Choroid plexus epithelial cell (primary cell): ENCODE data around the gene SH3RF1.
"Not testable (repeated sequence)": the region's sequence is repeated elsewhere in the genome, so short reads cannot be mapped to it uniquely, and the experiment has no call there.

Experiments
- DNase-seq: peaks from one replicate; pipeline ENCODE4 v3.0.0-alpha.2; 2010; ENCODE audit warnings: low read depth
- H3K4me3 ChIP-seq: 2 replicates; pipeline ENCODE4 v1.5.1; 2011; ENCODE audit warnings: low read depth, mild to moderate bottlenecking, control low read depth, low read length, moderate library complexity
- CTCF ChIP-seq: conservative IDR thresholded peaks from 2 replicates; pipeline ENCODE4 v1.5.1; 2011; ENCODE audit warnings: low read depth, mild to moderate bottlenecking, control low read depth, inconsistent platforms, low read length, moderate library complexity

The SH3RF1 gene

GRCh38 chr4:169202145-169202699, 68.5 kb downstream of the SH3RF1 start:
- peak; percentile 40 for DNase-seq
- H3K4me3 ChIP-seq = no peak overlapping the region
- peak; percentile 13 for TF ChIP-seq CTCF

- H3K4me3 ChIP-seq = no peak overlapping the region
- TF ChIP-seq CTCF = no peak
- peak; percentile 52 for DNase-seq
Measured at GRCh38 chr4:169201222-169202144, 69.3 kb downstream of the SH3RF1 start.

GRCh38 chr4:169200361-169201030, 70.3 kb downstream of the SH3RF1 start:
- no peak for TF ChIP-seq CTCF
- DNase-seq = no peak

GRCh38 chr4:169199184-169199583, 71.6 kb downstream of the SH3RF1 start:
- DNase-seq = no peak
- no peak overlapping the region for H3K4me3 ChIP-seq
- no peak for TF ChIP-seq CTCF

More at GRCh38 chr4:169200361-169201030, 70.3 kb downstream of the SH3RF1 start:
- H3K4me3 ChIP-seq = no peak overlapping the region

- TF ChIP-seq CTCF = no peak
- H3K4me3 ChIP-seq = no peak overlapping the region
- DNase-seq = no peak
Measured at GRCh38 chr4:169198167-169198566, 72.6 kb downstream of the SH3RF1 start.

- DNase-seq, H3K4me3 ChIP-seq: not testable (repeated sequence)
Measured at GRCh38 chr4:169197206-169197605, 73.5 kb downstream of the SH3RF1 start.

- no peak for TF ChIP-seq CTCF
- no peak for DNase-seq
- no peak overlapping the region for H3K4me3 ChIP-seq
Measured at GRCh38 chr4:169195032-169195431, 75.7 kb downstream of the SH3RF1 start.

GRCh38 chr4:169189968-169190367, 80.8 kb downstream of the SH3RF1 start:
- DNase-seq, H3K4me3 ChIP-seq: not testable (repeated sequence)
